GM12873 (cell line): ENCODE data around the gene MAGI1.

Experiments used
- TF ChIP-seq, protein P1 (sequence below): IDR thresholded peaks from 2 replicates; pipeline ENCODE4 v1.5.1; 2012; ENCODE audit warnings: low read depth, mild to moderate bottlenecking, moderate library complexity, low read length, control low read depth; ENCODE audit not compliant: insufficient read depth; ENCODE audit errors: missing control alignments

MAGI1 gene

GRCh38 chr3:65880350-65880749, 158.4 kb downstream of the MAGI1 start:
- TF ChIP-seq, protein P1, sequence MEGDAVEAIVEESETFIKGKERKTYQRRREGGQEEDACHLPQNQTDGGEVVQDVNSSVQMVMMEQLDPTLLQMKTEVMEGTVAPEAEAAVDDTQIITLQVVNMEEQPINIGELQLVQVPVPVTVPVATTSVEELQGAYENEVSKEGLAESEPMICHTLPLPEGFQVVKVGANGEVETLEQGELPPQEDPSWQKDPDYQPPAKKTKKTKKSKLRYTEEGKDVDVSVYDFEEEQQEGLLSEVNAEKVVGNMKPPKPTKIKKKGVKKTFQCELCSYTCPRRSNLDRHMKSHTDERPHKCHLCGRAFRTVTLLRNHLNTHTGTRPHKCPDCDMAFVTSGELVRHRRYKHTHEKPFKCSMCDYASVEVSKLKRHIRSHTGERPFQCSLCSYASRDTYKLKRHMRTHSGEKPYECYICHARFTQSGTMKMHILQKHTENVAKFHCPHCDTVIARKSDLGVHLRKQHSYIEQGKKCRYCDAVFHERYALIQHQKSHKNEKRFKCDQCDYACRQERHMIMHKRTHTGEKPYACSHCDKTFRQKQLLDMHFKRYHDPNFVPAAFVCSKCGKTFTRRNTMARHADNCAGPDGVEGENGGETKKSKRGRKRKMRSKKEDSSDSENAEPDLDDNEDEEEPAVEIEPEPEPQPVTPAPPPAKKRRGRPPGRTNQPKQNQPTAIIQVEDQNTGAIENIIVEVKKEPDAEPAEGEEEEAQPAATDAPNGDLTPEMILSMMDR, result no peak

- TF ChIP-seq, protein P1, result no peak
Measured at GRCh38 chr3:65879372-65879771, 159.3 kb downstream of the MAGI1 start.

- TF ChIP-seq, protein P1, result no peak
Measured at GRCh38 chr3:65878831-65879230, 159.9 kb downstream of the MAGI1 start.

DNA sequence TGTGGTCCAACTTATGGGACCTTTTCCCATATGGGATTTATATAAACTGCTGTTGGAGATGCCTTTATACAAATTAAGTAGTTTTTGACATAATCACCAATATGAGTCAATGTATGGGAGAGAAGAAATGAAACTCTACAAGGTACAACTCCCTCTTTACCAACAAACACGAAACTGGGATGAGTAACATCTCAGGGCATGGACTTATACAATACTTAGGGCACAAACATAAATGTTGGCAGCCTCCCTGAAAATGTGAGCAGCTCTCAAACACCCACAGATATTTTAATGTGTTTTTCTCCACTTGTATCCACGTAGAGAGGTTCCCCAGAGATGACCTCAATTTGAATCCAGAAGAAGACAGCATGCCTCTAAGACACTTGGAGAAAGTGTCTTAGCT, 161.6 kb downstream of the MAGI1 start:
- TF ChIP-seq, protein P1, result no peak

GRCh38 chr3:65876028-65876420, 162.7 kb downstream of the MAGI1 start:
- TF ChIP-seq, protein P1, result no peak

- TF ChIP-seq, protein P1, result no peak
Measured at GRCh38 chr3:65875393-65876027, 163.2 kb downstream of the MAGI1 start.

GRCh38 chr3:65873869-65874268, 164.8 kb downstream of the MAGI1 start:
- TF ChIP-seq, protein P1, result no peak
